Neural cell (in vitro differentiated cells): ENCODE measurements around the gene BRCA2. TPM values are rescaled to one million over a fixed set of nuclear protein-coding genes. Genes with fewer than 3 reads are reported as not detected.

Experiments used
- H2AFZ ChIP-seq: fragments of 200-600, 300-800 bp; sonication (generic), shearing (Covaris generic); 2 replicates; pipeline ENCODE4 v1.6.0; 2014; ENCODE audit warnings: low read depth, mild to moderate bottlenecking, antibody characterized with exemption, low read length, moderate library complexity
- H3F3A ChIP-seq: fragments of 200-600 bp; shearing (Covaris generic); 2 replicates; pipeline ENCODE4 v1.6.1; 2016; ENCODE audit warnings: mild to moderate bottlenecking, moderate library complexity, mixed read lengths, antibody characterized with exemption, low read length; ENCODE audit not compliant: insufficient read depth, poor library complexity, severe bottlenecking
- H3K27ac ChIP-seq: fragments of 200-600, 300-800 bp; sonication (generic), shearing (Covaris generic); 2 replicates; pipeline ENCODE4 v1.5.1; 2014; ENCODE audit warnings: mild to moderate bottlenecking, low read length, moderate library complexity
- H3K27me3 ChIP-seq: fragments of 300-800, 200-600 bp; sonication (generic), shearing (Covaris generic); 2 replicates; pipeline ENCODE4 v1.6.0; 2014; ENCODE audit warnings: mild to moderate bottlenecking, low read depth, low read length, moderate library complexity; ENCODE audit not compliant: insufficient read depth
- H3K36me3 ChIP-seq: fragments of 300-800, 200-600 bp; sonication (generic), shearing (Covaris generic); 2 replicates; pipeline ENCODE4 v1.5.1; 2014; ENCODE audit warnings: mild to moderate bottlenecking, antibody characterized with exemption, low read length, moderate library complexity; ENCODE audit not compliant: insufficient read depth
- H3K4me2 ChIP-seq: fragments of 300-800, 200-600 bp; sonication (generic), shearing (Covaris generic); 2 replicates; pipeline ENCODE4 v1.6.0; 2014; ENCODE audit warnings: mild to moderate bottlenecking, low read length
- H3K4me3 ChIP-seq: fragments of 300-800, 200-600 bp; sonication (generic), shearing (Covaris generic); 2 replicates; pipeline ENCODE4 v1.5.1; 2014; ENCODE audit warnings: mild to moderate bottlenecking, low read length, moderate library complexity
- H3K79me2 ChIP-seq: fragments of 200-600 bp; shearing (Covaris generic); replicated peaks from 2 replicates; pipeline ENCODE4 v1.6.0; 2014; ENCODE audit warnings: mild to moderate bottlenecking, low read length, moderate library complexity; ENCODE audit not compliant: insufficient read depth
- H3K9ac ChIP-seq: fragments of 300-800, 200-600 bp; sonication (generic), shearing (Covaris generic); 2 replicates; pipeline ENCODE4 v1.6.1; 2016; ENCODE audit warnings: mild to moderate bottlenecking, low read length, mixed read lengths
- H3K9me2 ChIP-seq: fragments of 200-600 bp; shearing (Covaris generic); 2 replicates; pipeline ENCODE4 v1.6.1; 2016; ENCODE audit warnings: mild to moderate bottlenecking, low read length, mixed read lengths; ENCODE audit not compliant: insufficient read depth
- H3K9me3 ChIP-seq: fragments of 200-600, 300-800 bp; sonication (generic), shearing (Covaris generic); 2 replicates; pipeline ENCODE4 v1.6.1; 2016; ENCODE audit warnings: mild to moderate bottlenecking, mixed run types, low read length, moderate library complexity, mixed read lengths
- H4K20me1 ChIP-seq: fragments of 200-600 bp; shearing (Covaris generic); 2 replicates; pipeline ENCODE4 v1.6.1; 2016; ENCODE audit warnings: mild to moderate bottlenecking, mixed run types; ENCODE audit not compliant: insufficient read depth
- CTCF ChIP-seq: fragments of 450-650 bp; IDR thresholded peaks from 2 replicates; pipeline ENCODE4 v1.5.1; 2014; ENCODE audit warnings: antibody characterized with exemption, mild to moderate bottlenecking, moderate library complexity; ENCODE audit not compliant: poor library complexity, severe bottlenecking
- EP300 ChIP-seq: fragments of 450-650 bp; conservative IDR thresholded peaks from 2 replicates; pipeline ENCODE4 v1.6.1; 2014; ENCODE audit warnings: antibody characterized with exemption, mild to moderate bottlenecking, moderate library complexity; ENCODE audit not compliant: poor library complexity, severe bottlenecking
- POLR2AphosphoS5 ChIP-seq: IDR thresholded peaks from 2 replicates; pipeline ENCODE4 v1.6.1; 2012
- SMC3 ChIP-seq: fragments of 450-650 bp; conservative IDR thresholded peaks from 2 replicates; pipeline ENCODE4 v1.6.1; 2014; ENCODE audit warnings: antibody characterized with exemption, mild to moderate bottlenecking, moderate library complexity; ENCODE audit not compliant: poor library complexity
- polyA plus RNA-seq: library from polyadenylated mRNA; depleted of rRNA; stranded (reverse); fragments of >200 nt; gene quantifications from 2 replicates; pipeline ENCODE4 v1.2.3, GENCODE V29; 2014
- TF ChIP-seq, protein P1 (sequence below): IDR thresholded peaks from 2 replicates; pipeline ENCODE4 v1.6.1; 2012; ENCODE audit warnings: borderline replicate concordance

BRCA2 gene
- polyA plus RNA-seq, 1 donor from 2014 or later, result 0.11 TPM

DNA sequence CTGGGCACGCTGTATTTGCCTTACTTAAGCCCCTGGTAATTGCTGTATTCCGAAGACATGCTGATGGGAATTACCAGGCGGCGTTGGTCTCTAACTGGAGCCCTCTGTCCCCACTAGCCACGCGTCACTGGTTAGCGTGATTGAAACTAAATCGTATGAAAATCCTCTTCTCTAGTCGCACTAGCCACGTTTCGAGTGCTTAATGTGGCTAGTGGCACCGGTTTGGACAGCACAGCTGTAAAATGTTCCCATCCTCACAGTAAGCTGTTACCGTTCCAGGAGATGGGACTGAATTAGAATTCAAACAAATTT is 676 bp downstream of the BRCA2 start:
- Histone ChIP-seq H3K9me2 (no peaks in the 10 kb centered on the region), H3K4me2 (peak overlapping the region; percentile 59), H3K9ac (no peak overlapping the region), H3K9me3 (no peaks in the 10 kb centered on the region), H3K36me3 (no peaks in the 10 kb centered on the region), H3F3A (no peaks in the 10 kb centered on the region), H3K79me2 (no peaks in the 10 kb centered on the region), H3K27ac (no peak overlapping the region), H3K27me3 (no peaks in the 10 kb centered on the region), H2AFZ (peak overlapping the region; percentile 97), H3K4me3 (peak overlapping the region; percentile 89), H4K20me1 (no peaks in the 10 kb centered on the region)
- TF ChIP-seq, protein P1, sequence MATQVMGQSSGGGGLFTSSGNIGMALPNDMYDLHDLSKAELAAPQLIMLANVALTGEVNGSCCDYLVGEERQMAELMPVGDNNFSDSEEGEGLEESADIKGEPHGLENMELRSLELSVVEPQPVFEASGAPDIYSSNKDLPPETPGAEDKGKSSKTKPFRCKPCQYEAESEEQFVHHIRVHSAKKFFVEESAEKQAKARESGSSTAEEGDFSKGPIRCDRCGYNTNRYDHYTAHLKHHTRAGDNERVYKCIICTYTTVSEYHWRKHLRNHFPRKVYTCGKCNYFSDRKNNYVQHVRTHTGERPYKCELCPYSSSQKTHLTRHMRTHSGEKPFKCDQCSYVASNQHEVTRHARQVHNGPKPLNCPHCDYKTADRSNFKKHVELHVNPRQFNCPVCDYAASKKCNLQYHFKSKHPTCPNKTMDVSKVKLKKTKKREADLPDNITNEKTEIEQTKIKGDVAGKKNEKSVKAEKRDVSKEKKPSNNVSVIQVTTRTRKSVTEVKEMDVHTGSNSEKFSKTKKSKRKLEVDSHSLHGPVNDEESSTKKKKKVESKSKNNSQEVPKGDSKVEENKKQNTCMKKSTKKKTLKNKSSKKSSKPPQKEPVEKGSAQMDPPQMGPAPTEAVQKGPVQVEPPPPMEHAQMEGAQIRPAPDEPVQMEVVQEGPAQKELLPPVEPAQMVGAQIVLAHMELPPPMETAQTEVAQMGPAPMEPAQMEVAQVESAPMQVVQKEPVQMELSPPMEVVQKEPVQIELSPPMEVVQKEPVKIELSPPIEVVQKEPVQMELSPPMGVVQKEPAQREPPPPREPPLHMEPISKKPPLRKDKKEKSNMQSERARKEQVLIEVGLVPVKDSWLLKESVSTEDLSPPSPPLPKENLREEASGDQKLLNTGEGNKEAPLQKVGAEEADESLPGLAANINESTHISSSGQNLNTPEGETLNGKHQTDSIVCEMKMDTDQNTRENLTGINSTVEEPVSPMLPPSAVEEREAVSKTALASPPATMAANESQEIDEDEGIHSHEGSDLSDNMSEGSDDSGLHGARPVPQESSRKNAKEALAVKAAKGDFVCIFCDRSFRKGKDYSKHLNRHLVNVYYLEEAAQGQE, result no peak

DNA sequence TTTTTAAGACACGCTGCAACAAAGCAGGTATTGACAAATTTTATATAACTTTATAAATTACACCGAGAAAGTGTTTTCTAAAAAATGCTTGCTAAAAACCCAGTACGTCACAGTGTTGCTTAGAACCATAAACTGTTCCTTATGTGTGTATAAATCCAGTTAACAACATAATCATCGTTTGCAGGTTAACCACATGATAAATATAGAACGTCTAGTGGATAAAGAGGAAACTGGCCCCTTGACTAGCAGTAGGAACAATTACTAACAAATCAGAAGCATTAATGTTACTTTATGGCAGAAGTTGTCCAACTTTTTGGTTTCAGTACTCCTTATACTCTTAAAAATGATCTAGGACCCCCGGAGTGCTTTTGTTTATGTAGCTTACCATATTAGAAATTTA is 1.2 kb downstream of the BRCA2 start:
- Histone ChIP-seq H2AFZ (no peak overlapping the region), H3K4me3 (peak overlapping the region; percentile 89), H4K20me1 (no peaks in the 10 kb centered on the region), H3K4me2 (no peak overlapping the region), H3K36me3 (no peaks in the 10 kb centered on the region), H3K27ac (no peak overlapping the region), H3K79me2 (no peaks in the 10 kb centered on the region), H3K9me3 (no peaks in the 10 kb centered on the region), H3K9ac (no peak overlapping the region), H3K9me2 (no peaks in the 10 kb centered on the region), H3F3A (no peaks in the 10 kb centered on the region), H3K27me3 (no peaks in the 10 kb centered on the region)
- TF ChIP-seq, protein P1, result no peak
- TF ChIP-seq POLR2AphosphoS5 (no peak), EP300 (no peak), SMC3 (no peak), CTCF (no peak)
